HEK293T (cell line): ENCODE results near the gene PPIL6.

ENCODE experiments used
- CTCF ChIA-PET: fragments of 350-600 bp; formaldehyde crosslinking; extraction: SDS; loops from one replicate; lab custom pipeline; 2021; ENCODE audit warnings: antibody characterized with exemption, inconsistent platforms; lab: Yijun Ruan, JAX
- POLR2A ChIA-PET: fragments of 350-600 bp; formaldehyde crosslinking; extraction: SDS; loops from one replicate; lab custom pipeline; 2020; ENCODE audit warnings: antibody characterized with exemption, inconsistent platforms; lab: Yijun Ruan, JAX
- DNase-seq: peaks from one replicate; pipeline ENCODE4 v3.0.0; 2012; ENCODE audit warnings: mixed read lengths; ENCODE audit errors: extremely low spot score
- ARNT ChIP-seq: fragments of 450-650 bp; IDR thresholded peaks from 2 replicates; pipeline ENCODE4 v1.6.1; 2017; ENCODE audit warnings: mild to moderate bottlenecking
- BHLHE40 ChIP-seq: fragments of 450-650 bp; IDR thresholded peaks from 2 replicates; pipeline ENCODE4 v1.6.1; 2016; ENCODE audit warnings: mild to moderate bottlenecking, moderate library complexity, borderline replicate concordance
- CTBP1 ChIP-seq: fragments of 450-650 bp; IDR thresholded peaks from 2 replicates; pipeline ENCODE4 v1.6.1; 2016; ENCODE audit warnings: borderline replicate concordance
- ELF4 ChIP-seq: fragments of 450-650 bp; IDR thresholded peaks from 2 replicates; pipeline ENCODE4 v1.6.1; 2017; ENCODE audit warnings: antibody characterized with exemption
- FOXA1 ChIP-seq: fragments of 450-650 bp; IDR thresholded peaks from 2 replicates; pipeline ENCODE4 v1.6.1; 2016; ENCODE audit warnings: mild to moderate bottlenecking
- FOXK2 ChIP-seq: fragments of 450-650 bp; IDR thresholded peaks from 2 replicates; pipeline ENCODE4 v1.6.1; 2016; ENCODE audit warnings: mild to moderate bottlenecking
- FOXM1 ChIP-seq: fragments of 450-650 bp; IDR thresholded peaks from 2 replicates; pipeline ENCODE4 v1.6.1; 2017; ENCODE audit warnings: mild to moderate bottlenecking, borderline replicate concordance
- HDGF ChIP-seq: fragments of 450-650 bp; IDR thresholded peaks from 2 replicates; pipeline ENCODE4 v1.6.1; 2017; ENCODE audit warnings: antibody characterized with exemption, borderline replicate concordance
- L3MBTL2 ChIP-seq: fragments of 450-650 bp; conservative IDR thresholded peaks from 2 replicates; pipeline ENCODE4 v1.6.1; 2016; ENCODE audit warnings: mild to moderate bottlenecking
- LEF1 ChIP-seq: fragments of 450-650 bp; IDR thresholded peaks from 2 replicates; pipeline ENCODE4 v1.6.1; 2017; ENCODE audit warnings: mild to moderate bottlenecking, borderline replicate concordance
- NFRKB ChIP-seq: fragments of 450-650 bp; IDR thresholded peaks from 2 replicates; pipeline ENCODE4 v1.6.1; 2016; ENCODE audit warnings: mild to moderate bottlenecking, moderate library complexity
- SP1 ChIP-seq: fragments of 450-650 bp; IDR thresholded peaks from 2 replicates; pipeline ENCODE4 v1.6.1; 2017
- SUZ12 ChIP-seq: fragments of 450-650 bp; IDR thresholded peaks from 2 replicates; pipeline ENCODE4 v1.6.1; 2016; ENCODE audit warnings: mild to moderate bottlenecking
- TARDBP ChIP-seq: fragments of 450-650 bp; IDR thresholded peaks from 2 replicates; pipeline ENCODE4 v1.6.1; 2016
- ZNF384 ChIP-seq: fragments of 450-650 bp; IDR thresholded peaks from 2 replicates; pipeline ENCODE4 v1.6.1; 2016
- TF ChIP-seq, protein P1 (sequence below): fragments of 450-650 bp; IDR thresholded peaks from 2 replicates; pipeline ENCODE4 v1.6.1; 2016

PPIL6 gene

GRCh38 chr6:109434456-109434855 is 6.0 kb downstream of the PPIL6 start:
- ChIA-PET CTCF (no interaction called here), POLR2A (no interaction called here)
- no peak for DNase-seq
- no peak for TF ChIP-seq ZNF384
- no peak for TF ChIP-seq SP1
- TF ChIP-seq FOXA1 = no peak
- TF ChIP-seq ARNT = no peak
- TF ChIP-seq ELF4 = no peak
- no peak for TF ChIP-seq LEF1
- TF ChIP-seq HDGF = no peak
- TF ChIP-seq TARDBP = no peak
- no peak for TF ChIP-seq FOXM1
- no peak for TF ChIP-seq FOXK2
- no peak for TF ChIP-seq CTBP1
- TF ChIP-seq, protein P1, sequence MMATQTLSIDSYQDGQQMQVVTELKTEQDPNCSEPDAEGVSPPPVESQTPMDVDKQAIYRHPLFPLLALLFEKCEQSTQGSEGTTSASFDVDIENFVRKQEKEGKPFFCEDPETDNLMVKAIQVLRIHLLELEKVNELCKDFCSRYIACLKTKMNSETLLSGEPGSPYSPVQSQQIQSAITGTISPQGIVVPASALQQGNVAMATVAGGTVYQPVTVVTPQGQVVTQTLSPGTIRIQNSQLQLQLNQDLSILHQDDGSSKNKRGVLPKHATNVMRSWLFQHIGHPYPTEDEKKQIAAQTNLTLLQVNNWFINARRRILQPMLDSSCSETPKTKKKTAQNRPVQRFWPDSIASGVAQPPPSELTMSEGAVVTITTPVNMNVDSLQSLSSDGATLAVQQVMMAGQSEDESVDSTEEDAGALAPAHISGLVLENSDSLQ = no peak
- TF ChIP-seq NFRKB = no peak
- no peak for TF ChIP-seq BHLHE40
- no peak for TF ChIP-seq SUZ12
- TF ChIP-seq L3MBTL2 = no peak

DNA sequence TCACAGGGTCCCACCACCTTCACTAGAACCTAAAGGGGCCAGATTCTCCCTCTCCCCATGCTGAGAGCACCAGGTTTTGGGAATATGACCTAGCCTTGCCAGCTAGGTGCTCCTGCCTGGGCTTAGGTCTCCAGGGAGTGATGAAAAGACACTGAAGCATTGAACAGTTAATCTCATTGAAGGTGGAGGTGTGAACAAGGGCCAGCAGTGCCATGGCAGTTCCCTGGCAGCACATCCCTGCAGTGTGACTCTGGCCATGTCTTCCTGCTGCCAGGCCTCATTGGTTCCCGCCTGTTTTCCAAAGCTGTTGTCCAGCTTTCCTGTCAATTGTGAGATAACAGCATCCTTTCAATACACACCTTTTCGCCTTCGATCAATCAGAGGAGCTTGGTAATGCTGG is 10.9 kb downstream of the PPIL6 start:
- CTCF ChIA-PET = interaction anchor here (0.7 kb wide), 1 partner anchor 397 kb away, joined by 6 read pairs; no protein-coding TSS in a partner anchor
- TF ChIP-seq, protein P1 = no peak
- no peak for TF ChIP-seq L3MBTL2
- TF ChIP-seq FOXM1 = no peak
- no peak for TF ChIP-seq TARDBP
- POLR2A ChIA-PET = no interaction called here
- no peak for DNase-seq

GRCh38 chr6:109428889-109429477 is 11.4 kb downstream of the PPIL6 start:
- POLR2A ChIA-PET = no interaction called here
- TF ChIP-seq ARNT = peak; percentile 36; the same call in 1 of the 2 replicates
- TF ChIP-seq LEF1 = no peak
- CTCF ChIA-PET = interaction anchor here (0.7 kb wide), 1 partner anchor 397 kb away, joined by 6 read pairs; no protein-coding TSS in a partner anchor
- no peak for DNase-seq

DNA sequence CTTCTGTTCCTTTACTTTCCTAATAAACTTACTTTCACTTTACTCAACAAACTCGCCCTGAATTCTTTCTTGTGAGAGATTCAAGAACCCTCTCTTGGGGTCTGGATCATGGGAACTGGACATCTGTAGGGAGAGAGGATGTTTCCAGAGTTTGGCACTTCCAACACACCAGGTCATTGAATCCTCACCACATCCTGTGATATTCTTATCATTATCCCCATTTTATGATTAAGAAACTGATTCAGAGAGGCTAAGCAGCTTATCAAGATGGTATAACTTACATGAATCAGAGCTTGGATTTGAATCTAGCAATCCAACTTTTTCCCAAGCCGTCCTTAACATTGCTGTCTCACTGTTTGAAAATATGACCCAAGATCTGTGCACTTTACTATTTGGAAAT is 15.5 kb downstream of the PPIL6 start:
- no peak for TF ChIP-seq L3MBTL2
- no peak for TF ChIP-seq SP1
- no peak for TF ChIP-seq BHLHE40
- no peak for TF ChIP-seq ZNF384
- TF ChIP-seq CTBP1 = no peak
- no peak for TF ChIP-seq FOXA1
- no peak for TF ChIP-seq SUZ12
- TF ChIP-seq HDGF = no peak
- no peak for TF ChIP-seq ELF4
- no peak for TF ChIP-seq ARNT
- TF ChIP-seq FOXK2 = no peak
- TF ChIP-seq, protein P1 = no peak
- TF ChIP-seq LEF1 = no peak
- TF ChIP-seq TARDBP = no peak
- no peak for TF ChIP-seq NFRKB
- TF ChIP-seq FOXM1 = no peak
- ChIA-PET POLR2A (no interaction called here), CTCF (no interaction called here)
- DNase-seq = no peak

DNA sequence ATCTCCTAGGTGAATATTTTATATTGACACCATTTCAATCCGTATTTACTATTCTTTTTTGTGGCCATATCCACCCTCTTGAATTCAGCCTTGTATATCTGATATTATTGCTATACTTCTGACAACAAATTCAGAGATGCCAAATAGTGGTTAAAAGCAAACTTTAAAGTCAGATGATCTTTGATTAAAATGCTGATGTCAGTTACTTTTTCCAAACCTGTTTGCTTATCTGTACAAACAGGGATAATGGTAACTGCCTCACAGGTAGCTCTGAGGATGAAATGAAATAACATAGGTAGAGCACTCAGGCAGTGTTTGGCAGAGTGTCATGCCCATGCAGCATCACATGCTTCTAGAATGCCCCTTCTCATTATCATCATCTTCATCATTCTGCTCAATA is 19.2 kb downstream of the PPIL6 start:
- ChIA-PET CTCF (no interaction called here), POLR2A (no interaction called here)
- DNase-seq = no peak
- no peak for TF ChIP-seq HDGF
- TF ChIP-seq L3MBTL2 = no peak
- TF ChIP-seq BHLHE40 = no peak
- TF ChIP-seq NFRKB = no peak
- TF ChIP-seq FOXM1 = no peak
- no peak for TF ChIP-seq FOXK2
- no peak for TF ChIP-seq ELF4
- no peak for TF ChIP-seq ARNT
- TF ChIP-seq SUZ12 = no peak
- TF ChIP-seq ZNF384 = no peak
- no peak for TF ChIP-seq TARDBP
- TF ChIP-seq FOXA1 = no peak
- TF ChIP-seq, protein P1 = no peak
- TF ChIP-seq CTBP1 = no peak
- TF ChIP-seq LEF1 = no peak
- no peak for TF ChIP-seq SP1

DNA sequence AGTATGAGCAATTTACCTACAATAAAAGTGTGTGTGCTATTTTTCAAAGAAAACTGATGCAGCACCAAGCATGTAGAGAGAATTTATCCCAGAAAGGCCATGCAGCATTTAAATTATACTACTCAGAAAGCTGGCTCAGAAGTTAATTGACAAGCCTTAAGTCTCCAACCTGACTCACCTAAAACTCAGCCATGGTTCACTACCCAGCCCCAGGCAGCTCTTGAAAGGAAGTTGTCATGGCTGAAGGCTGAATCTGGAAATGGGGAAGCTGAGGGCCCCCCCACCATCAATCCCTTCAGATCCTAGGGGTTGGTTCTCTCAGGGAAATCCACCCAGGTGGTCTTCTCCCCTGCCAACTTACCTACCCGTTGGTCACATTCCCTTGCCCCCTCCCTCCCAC is 19.7 kb downstream of the PPIL6 start:
- CTCF ChIA-PET = no interaction called here
- TF ChIP-seq L3MBTL2 = no peak
- no peak for TF ChIP-seq TARDBP
- no peak for DNase-seq
- POLR2A ChIA-PET = no interaction called here
